GM06990 (cell line): Measurements from ENCODE around the gene C1QTNF1.

Experiments
- DNase-seq: peaks from one replicate; pipeline ENCODE4 v3.0.0-alpha.2; 2011; ENCODE audit not compliant: insufficient read length; ENCODE audit errors: extremely low read depth
- H3K27me3 ChIP-seq: replicated peaks from 2 replicates; pipeline ENCODE4 v1.6.0; 2011; ENCODE audit warnings: low read length; ENCODE audit not compliant: control insufficient read depth, insufficient read depth
- H3K36me3 ChIP-seq: 2 replicates; pipeline ENCODE4 v1.5.1; 2011; ENCODE audit warnings: low read length; ENCODE audit not compliant: control insufficient read depth, insufficient read depth
- H3K4me3 ChIP-seq: replicated peaks from 2 replicates; pipeline ENCODE4 v1.5.1; 2011; ENCODE audit warnings: low read depth, mild to moderate bottlenecking, control low read depth, low read length
- CTCF ChIP-seq: IDR thresholded peaks from 2 replicates; pipeline ENCODE4 v1.5.1; 2011; ENCODE audit warnings: low read length, control low read depth, mild to moderate bottlenecking, inconsistent platforms; ENCODE audit not compliant: insufficient read depth, poor library complexity, severe bottlenecking

The C1QTNF1 gene

GRCh38 chr17:79051306-79051705, 27.3 kb downstream of the C1QTNF1 start:
- Histone ChIP-seq H3K4me3 (no peak overlapping the region), H3K27me3 (no peaks in the 10 kb centered on the region; the same call in 1 of the 2 replicates), H3K36me3 (no peaks in the 10 kb centered on the region)
- no peak for DNase-seq
- TF ChIP-seq CTCF = no peak

GRCh38 chr17:79052131-79052530, 28.2 kb downstream of the C1QTNF1 start:
- Histone ChIP-seq H3K4me3 (no peak overlapping the region), H3K36me3 (no peaks in the 10 kb centered on the region), H3K27me3 (no peaks in the 10 kb centered on the region; the same call in 1 of the 2 replicates)
- no peak for DNase-seq
- no peak for TF ChIP-seq CTCF

DNA sequence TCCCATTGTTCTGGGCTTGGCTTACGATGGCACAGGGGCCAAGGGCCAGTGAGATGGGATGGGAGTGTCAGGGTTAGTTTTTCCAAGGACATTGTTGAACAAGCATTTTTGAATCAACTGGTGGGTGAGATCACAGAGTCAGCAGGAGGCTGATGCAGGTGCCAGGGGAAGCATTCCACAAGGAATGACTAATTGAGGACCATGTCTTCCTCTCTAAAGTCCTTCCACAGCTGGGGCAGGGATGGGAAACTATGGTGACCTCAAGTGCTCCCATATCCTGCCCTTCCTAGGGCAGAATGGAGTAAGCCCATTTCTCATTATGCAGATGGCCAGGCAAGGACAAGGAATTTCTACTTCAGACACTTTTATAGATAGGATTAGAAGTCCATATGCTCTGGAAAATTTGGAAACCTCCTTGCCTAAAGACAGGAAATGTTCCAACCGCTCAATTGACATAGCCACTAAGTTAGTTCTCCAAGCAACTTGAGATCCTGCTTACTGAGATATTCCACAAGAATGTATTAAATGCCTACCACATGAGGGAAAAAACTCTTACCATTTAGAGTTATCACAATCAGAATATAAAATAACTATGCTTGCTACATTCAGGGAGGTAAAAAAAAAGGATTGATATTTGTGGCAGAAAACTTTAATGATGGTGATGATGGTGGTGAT, 29.4 kb downstream of the C1QTNF1 start:
- no peak for DNase-seq
- Histone ChIP-seq H3K36me3 (no peaks in the 10 kb centered on the region), H3K27me3 (no peaks in the 10 kb centered on the region; the same call in 1 of the 2 replicates), H3K4me3 (no peak overlapping the region)
- TF ChIP-seq CTCF = no peak

DNA sequence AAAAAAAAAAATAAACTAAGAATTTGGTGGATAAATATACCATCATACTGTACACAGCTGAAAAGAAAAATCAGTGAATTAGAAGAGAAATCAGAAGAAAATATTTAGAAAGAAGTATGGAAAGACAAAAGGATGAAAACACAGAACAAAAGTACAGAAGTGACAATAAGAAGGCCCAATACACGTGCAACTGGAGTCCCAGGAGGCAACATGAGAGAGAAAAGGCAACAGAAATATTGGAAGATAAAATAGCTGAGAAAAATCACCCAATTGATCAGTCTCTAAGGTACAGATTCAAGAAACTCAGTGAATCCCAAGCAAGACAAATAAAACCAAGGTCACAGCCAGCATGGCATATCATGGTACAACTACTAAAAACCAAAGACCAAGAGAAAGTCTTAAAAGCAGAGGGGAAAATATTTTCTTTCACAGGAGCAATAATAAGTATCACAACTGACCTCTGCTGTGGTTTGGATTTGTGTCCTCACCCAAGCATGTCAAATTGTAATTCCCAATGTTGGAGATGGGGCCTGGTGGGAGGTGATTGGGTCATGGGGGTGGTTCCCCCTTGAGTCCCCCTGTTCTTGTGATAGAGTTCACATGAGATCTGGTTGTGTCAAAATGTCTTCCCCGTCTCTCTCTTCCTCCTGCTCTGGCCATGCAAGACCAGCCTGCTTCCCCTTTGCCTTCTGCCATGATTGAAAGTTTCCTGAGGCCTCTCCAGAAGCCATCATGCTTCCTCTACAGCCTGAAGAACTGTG, 30.4 kb downstream of the C1QTNF1 start:
- H3K36me3 ChIP-seq = no peaks in the 10 kb centered on the region
- H3K4me3 ChIP-seq = no peak overlapping the region
- H3K27me3 ChIP-seq = no peaks in the 10 kb centered on the region; the same call in 1 of the 2 replicates
- TF ChIP-seq CTCF = no peak
- no peak for DNase-seq

DNA sequence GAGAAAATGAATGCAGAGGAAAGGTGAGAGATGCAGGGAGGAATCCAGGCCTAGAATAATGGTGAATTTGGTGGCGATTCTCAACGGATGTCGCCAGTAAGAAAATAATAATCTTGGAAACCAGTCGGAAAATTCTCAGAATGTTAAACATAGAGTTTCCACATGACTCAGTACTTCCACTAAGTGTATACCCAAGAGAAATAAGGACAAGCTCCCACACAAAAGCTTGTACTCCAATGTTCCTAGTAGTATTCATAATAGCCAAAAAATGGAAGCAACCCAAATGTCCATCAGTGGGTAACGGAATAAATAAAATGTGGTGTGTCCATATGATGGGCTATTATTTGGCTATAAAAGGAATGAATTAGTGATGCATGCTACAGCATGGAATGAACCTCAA, 31.2 kb downstream of the C1QTNF1 start:
- H3K4me3 ChIP-seq = no peak overlapping the region
- no peak for TF ChIP-seq CTCF
- no peaks in the 10 kb centered on the region for H3K27me3 ChIP-seq
- no peaks in the 10 kb centered on the region for H3K36me3 ChIP-seq
- DNase-seq = no peak
